ENCODE results near the gene NABP1.

DNA sequence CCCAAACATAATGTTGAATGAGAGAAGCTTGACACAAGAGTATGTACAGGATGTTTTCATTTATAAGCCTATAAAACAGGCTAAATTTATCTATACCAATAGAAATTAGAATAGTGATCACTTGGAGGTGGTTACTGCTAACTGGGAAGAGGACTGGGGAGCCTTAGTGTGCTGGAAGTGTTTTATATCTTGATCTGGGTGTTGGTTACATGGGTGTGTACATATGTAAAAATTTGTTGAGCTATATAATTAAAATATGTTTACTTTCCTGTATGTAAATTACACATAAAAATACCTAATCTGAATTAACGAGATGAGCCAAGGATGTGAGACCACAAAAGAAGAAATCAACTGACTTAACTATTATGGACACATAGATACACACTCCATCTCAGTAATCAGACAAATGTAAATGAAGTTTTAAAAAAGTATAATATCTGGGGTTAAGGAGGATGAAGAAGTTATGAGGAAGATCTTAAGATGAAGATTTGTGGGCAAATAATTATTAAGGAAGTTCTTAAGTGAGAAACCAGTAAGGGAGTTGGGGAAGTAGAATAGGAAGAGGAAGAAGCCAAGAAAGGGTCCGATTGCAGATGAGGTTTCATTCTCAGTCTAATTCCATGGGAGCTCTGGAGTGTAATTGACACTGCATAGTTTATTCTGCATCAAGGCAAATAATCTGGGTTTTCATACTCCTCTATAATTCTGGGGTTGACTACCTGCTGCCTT lies 32.3 kb upstream of the NABP1 start:
- TF ChIP-seq, protein P1, sequence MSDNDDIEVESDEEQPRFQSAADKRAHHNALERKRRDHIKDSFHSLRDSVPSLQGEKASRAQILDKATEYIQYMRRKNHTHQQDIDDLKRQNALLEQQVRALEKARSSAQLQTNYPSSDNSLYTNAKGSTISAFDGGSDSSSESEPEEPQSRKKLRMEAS (IDR thresholded peaks at IDR 0.05) = no peak
- no peak for TF ChIP-seq CEBPB (IDR thresholded peaks at IDR 0.05)
- TF ChIP-seq EGR1 (IDR thresholded peaks at IDR 0.05) = no peak
- TF ChIP-seq, protein P2, sequence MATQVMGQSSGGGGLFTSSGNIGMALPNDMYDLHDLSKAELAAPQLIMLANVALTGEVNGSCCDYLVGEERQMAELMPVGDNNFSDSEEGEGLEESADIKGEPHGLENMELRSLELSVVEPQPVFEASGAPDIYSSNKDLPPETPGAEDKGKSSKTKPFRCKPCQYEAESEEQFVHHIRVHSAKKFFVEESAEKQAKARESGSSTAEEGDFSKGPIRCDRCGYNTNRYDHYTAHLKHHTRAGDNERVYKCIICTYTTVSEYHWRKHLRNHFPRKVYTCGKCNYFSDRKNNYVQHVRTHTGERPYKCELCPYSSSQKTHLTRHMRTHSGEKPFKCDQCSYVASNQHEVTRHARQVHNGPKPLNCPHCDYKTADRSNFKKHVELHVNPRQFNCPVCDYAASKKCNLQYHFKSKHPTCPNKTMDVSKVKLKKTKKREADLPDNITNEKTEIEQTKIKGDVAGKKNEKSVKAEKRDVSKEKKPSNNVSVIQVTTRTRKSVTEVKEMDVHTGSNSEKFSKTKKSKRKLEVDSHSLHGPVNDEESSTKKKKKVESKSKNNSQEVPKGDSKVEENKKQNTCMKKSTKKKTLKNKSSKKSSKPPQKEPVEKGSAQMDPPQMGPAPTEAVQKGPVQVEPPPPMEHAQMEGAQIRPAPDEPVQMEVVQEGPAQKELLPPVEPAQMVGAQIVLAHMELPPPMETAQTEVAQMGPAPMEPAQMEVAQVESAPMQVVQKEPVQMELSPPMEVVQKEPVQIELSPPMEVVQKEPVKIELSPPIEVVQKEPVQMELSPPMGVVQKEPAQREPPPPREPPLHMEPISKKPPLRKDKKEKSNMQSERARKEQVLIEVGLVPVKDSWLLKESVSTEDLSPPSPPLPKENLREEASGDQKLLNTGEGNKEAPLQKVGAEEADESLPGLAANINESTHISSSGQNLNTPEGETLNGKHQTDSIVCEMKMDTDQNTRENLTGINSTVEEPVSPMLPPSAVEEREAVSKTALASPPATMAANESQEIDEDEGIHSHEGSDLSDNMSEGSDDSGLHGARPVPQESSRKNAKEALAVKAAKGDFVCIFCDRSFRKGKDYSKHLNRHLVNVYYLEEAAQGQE (IDR thresholded peaks at IDR 0.05; ENCODE audit: low read depth) = no peak
- no peak for TF ChIP-seq EP300 (IDR thresholded peaks at IDR 0.05; ENCODE audit: borderline replicate concordance)
- no peak for TF ChIP-seq RAD21 (IDR thresholded peaks at IDR 0.05; ENCODE audit: low read depth)
- no peak for TF ChIP-seq YY1 (IDR thresholded peaks at IDR 0.05; ENCODE audit: low read depth)
- TF ChIP-seq FOXM1 (IDR thresholded peaks at IDR 0.05; ENCODE audit: borderline replicate concordance, low read depth) = no peak
- no peak for TF ChIP-seq TCF12 (IDR thresholded peaks at IDR 0.05; ENCODE audit: low read depth)

Measured in Ishikawa (cell line).